Endodermal cell (in vitro differentiated cells): ENCODE results near the gene ATF4. TPM values are rescaled to one million over a fixed set of nuclear protein-coding genes. Genes with fewer than 3 reads are reported as not detected.
A peak's percentile ranks its signal among the peaks of the same experiment; 100 is the strongest.

Experiments used
- DNase-seq: peaks from one replicate; pipeline ENCODE4 v3.0.0-alpha.2; 2017
- H3K27ac ChIP-seq: 2 replicates; pipeline ENCODE4 v1.5.1; 2013; ENCODE audit warnings: mild to moderate bottlenecking, low read depth, low read length, moderate library complexity
- H3K27me3 ChIP-seq: 2 replicates; pipeline ENCODE4 v1.6.1; 2013; ENCODE audit warnings: mild to moderate bottlenecking, low read length, moderate library complexity; ENCODE audit not compliant: insufficient read depth, control insufficient read depth, poor library complexity, severe bottlenecking
- H3K36me3 ChIP-seq: 2 replicates; pipeline ENCODE4 v1.7.0; 2013; ENCODE audit warnings: mild to moderate bottlenecking, low read length, moderate library complexity; ENCODE audit not compliant: control insufficient read depth, insufficient read depth
- H3K4me1 ChIP-seq: one replicate; pipeline ENCODE4 v1.7.0; 2013; ENCODE audit warnings: low read length; ENCODE audit not compliant: control insufficient read depth, insufficient read depth
- H3K4me3 ChIP-seq: 2 replicates; pipeline ENCODE4 v1.5.1; 2013; ENCODE audit warnings: mild to moderate bottlenecking, low read length, moderate library complexity
- H3K9ac ChIP-seq: 2 replicates; pipeline ENCODE4 v1.6.1; 2013; ENCODE audit warnings: mild to moderate bottlenecking, low read length, moderate library complexity; ENCODE audit not compliant: poor library complexity, severe bottlenecking; ENCODE audit errors: extremely low read depth
- H3K9me3 ChIP-seq: 2 replicates; pipeline ENCODE4 v1.6.1; 2013; ENCODE audit warnings: mild to moderate bottlenecking, low read length, moderate library complexity; ENCODE audit not compliant: control insufficient read depth
- H3K27ac Mint-ChIP-seq: 2 replicates; pipeline ENCODE4 v1.8.0; 2020; ENCODE audit warnings: mixed read lengths
- H3K27me3 Mint-ChIP-seq: 2 replicates; pipeline ENCODE4 v1.8.0; 2021; ENCODE audit warnings: mild to moderate bottlenecking, mixed read lengths; ENCODE audit not compliant: insufficient read depth
- H3K36me3 Mint-ChIP-seq: 2 replicates; pipeline ENCODE4 v1.8.0; 2020; ENCODE audit warnings: low read depth, mixed read lengths
- H3K4me1 Mint-ChIP-seq: 2 replicates; pipeline ENCODE4 v1.8.0; 2020; ENCODE audit warnings: mixed read lengths
- H3K4me3 Mint-ChIP-seq: 2 replicates; pipeline ENCODE4 v1.8.0; 2020; ENCODE audit warnings: mild to moderate bottlenecking, moderate library complexity, mixed read lengths
- H3K9me3 Mint-ChIP-seq: 2 replicates; pipeline ENCODE4 v1.8.0; 2020; ENCODE audit warnings: mild to moderate bottlenecking, mixed read lengths
- WGBS, 2 experiments: methylation state at CpG; one replicate each; pipeline versions ENCODE4 v1.1.5 to v1.1.7; 2013; ENCODE audit warnings: missing lambda C conversion rate in 2 of 2, mixed read lengths in 1 of 2; ENCODE audit not compliant: insufficient coverage in 1 of 2, insufficient read length in 1 of 2; 5-methylcytosine and 5-hydroxymethylcytosine counted together
- total RNA-seq, 2 donors: library from RNA; stranded (reverse); fragmentation: NEBNext Ultra II Directional in 1 of 2; extraction: Animal tissue kit (Norgen Biotek cat#: 25700) in 1 of 2; gene quantifications; 2 replicates in 1 of 2; 3 replicates in 1 of 2; pipeline ENCODE4 v1.2.1, GENCODE V29; 2021
- TF ChIP-seq, protein P1 (sequence below): fragments of 200-600 bp; sonication (generic); conservative IDR thresholded peaks from 2 replicates; pipeline ENCODE4 v1.5.0; 2021; ENCODE audit warnings: antibody characterized with exemption, mild to moderate bottlenecking

ATF4 gene
- total RNA-seq, 2 donors from 2014 or later, result 335 to 341 TPM

DNA sequence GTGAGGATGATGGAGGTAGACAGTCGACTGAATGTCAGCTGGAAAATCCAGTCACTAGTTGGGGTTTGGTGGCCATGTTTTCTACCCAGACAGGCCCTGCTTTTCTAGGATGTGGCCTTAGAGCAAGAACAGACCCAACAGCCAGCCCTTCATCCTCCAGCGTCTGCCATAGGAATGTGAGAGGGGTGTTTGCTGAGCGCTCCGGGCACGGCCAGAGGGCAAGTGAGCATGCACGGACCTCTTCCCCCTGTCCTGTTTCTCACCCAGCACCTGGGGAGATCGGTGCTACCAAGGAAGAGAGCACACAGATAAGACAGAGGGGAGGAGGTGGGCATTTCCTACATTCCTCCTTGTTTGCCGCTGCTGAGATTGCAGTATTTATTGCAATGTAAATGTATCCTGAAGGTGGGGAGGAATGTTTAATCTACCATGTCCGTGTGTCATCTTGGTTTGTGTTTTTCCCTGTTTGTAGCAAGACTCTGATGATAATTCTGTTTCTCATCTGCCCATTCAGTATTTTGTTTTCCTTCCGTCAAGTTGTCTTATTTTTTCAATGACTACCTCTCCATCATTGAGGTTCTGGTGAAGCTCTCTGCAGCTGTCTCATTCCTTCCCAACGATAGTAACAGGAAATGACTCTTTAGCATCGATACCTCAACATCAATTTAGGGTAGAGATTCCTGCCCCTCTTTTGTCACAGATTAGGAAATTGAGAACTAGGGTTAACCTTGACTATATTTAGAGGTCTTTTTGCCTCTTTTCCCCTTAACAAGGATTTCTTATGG is 4.9 kb upstream of the ATF4 start:
- Histone ChIP-seq H3K9ac (no peak overlapping the region), H3K36me3 (peaks cover 68% of the 10 kb centered on the region), H3K9me3 (no peaks in the 10 kb centered on the region), H3K4me1 (no peaks in the 10 kb centered on the region), H3K27ac (no peak overlapping the region), H3K4me3 (no peak overlapping the region), H3K27me3 (no peaks in the 10 kb centered on the region)
- no peak overlapping the region for H3K27ac Mint-ChIP-seq
- no peak overlapping the region for H3K4me3 Mint-ChIP-seq
- peaks cover 7% of the 10 kb centered on the region for H3K4me1 Mint-ChIP-seq
- H3K9me3 Mint-ChIP-seq, result no peaks in the 10 kb centered on the region
- WGBS, 2 experiments, result 96 to 98% methylated on average over 4 to 12 of the region's 12 CpGs
- no peak for DNase-seq
- H3K36me3 Mint-ChIP-seq, result peaks cover 60% of the 10 kb centered on the region
- TF ChIP-seq, protein P1, sequence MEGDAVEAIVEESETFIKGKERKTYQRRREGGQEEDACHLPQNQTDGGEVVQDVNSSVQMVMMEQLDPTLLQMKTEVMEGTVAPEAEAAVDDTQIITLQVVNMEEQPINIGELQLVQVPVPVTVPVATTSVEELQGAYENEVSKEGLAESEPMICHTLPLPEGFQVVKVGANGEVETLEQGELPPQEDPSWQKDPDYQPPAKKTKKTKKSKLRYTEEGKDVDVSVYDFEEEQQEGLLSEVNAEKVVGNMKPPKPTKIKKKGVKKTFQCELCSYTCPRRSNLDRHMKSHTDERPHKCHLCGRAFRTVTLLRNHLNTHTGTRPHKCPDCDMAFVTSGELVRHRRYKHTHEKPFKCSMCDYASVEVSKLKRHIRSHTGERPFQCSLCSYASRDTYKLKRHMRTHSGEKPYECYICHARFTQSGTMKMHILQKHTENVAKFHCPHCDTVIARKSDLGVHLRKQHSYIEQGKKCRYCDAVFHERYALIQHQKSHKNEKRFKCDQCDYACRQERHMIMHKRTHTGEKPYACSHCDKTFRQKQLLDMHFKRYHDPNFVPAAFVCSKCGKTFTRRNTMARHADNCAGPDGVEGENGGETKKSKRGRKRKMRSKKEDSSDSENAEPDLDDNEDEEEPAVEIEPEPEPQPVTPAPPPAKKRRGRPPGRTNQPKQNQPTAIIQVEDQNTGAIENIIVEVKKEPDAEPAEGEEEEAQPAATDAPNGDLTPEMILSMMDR, result no peak
- H3K27me3 Mint-ChIP-seq, result peaks cover 23% of the 10 kb centered on the region

DNA sequence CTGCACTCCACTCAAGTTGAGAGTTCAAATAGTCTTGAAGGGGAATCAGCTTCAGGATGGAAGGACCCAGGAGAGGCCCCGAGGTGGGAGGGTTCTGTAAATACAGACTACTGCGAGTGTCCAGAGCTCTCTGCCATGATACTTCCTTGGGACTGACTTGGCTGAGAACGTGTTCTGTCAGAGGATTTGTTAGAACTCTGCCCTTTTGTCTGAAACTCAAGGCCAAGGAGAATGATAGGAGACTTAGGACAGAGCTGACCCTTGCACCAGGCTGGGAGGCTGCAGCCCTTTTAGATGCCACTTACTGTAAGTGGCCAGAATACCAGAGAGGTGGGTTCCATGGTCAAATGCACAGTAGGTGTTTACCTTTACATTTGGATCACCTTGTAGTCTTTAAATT is 2.9 kb upstream of the ATF4 start:
- Histone ChIP-seq H3K36me3 (peaks cover 64% of the 10 kb centered on the region), H3K9me3 (no peaks in the 10 kb centered on the region), H3K9ac (no peak overlapping the region), H3K27ac (no peak overlapping the region), H3K4me1 (no peaks in the 10 kb centered on the region), H3K27me3 (no peaks in the 10 kb centered on the region), H3K4me3 (no peak overlapping the region)
- Mint-ChIP-seq H3K9me3 (no peaks in the 10 kb centered on the region), H3K4me1 (peaks cover 16% of the 10 kb centered on the region), H3K36me3 (peaks cover 61% of the 10 kb centered on the region), H3K27me3 (peaks cover 7% of the 10 kb centered on the region), H3K27ac (no peak overlapping the region), H3K4me3 (no peak overlapping the region)
- DNase-seq, result no peak
- 90 to 94% methylated on average over 3 of the region's 3 CpGs for WGBS, 2 experiments
- TF ChIP-seq, protein P1, result no peak

DNA sequence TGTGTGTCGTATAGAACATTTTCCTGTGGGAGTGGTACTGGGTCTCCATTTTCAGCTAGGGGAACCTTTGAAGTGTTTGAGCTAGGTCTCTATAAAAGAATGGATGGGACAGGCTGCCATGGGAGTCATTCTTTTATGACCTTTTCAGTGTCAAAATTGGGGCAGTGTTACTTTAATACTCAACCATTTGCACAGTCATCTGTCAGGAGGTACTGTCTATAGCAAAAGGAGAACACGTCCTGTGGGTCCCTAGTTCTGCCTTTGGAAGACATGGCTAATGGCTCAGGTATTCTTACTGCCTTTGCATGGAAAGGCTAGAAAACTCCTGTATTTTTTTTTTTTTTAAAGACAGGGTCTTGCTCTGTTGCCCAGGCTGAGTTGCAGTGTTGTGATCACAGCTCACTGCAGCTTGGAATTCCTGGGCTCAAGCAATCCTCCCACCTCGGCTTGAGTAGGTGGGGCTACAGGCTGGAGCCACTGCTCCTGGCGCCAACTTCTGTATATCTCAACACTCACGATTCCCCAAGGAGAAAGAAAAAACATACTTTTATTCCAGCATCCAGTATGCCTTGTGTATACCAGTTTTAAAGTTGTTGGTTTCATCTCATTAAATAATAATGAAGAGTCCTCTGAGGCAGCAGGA is 2.1 kb upstream of the ATF4 start:
- Histone ChIP-seq H3K9ac (no peak overlapping the region), H3K27me3 (no peaks in the 10 kb centered on the region), H3K4me1 (no peaks in the 10 kb centered on the region), H3K4me3 (peak overlapping the region; percentile 97), H3K36me3 (peaks cover 71% of the 10 kb centered on the region), H3K27ac (no peak overlapping the region), H3K9me3 (no peaks in the 10 kb centered on the region)
- 79 to 90% methylated on average over 2 to 5 of the region's 5 CpGs for WGBS, 2 experiments
- H3K4me1 Mint-ChIP-seq, result peaks cover 21% of the 10 kb centered on the region
- peak overlapping the region; percentile 95 for H3K4me3 Mint-ChIP-seq
- TF ChIP-seq, protein P1, result no peak
- no peaks in the 10 kb centered on the region for H3K9me3 Mint-ChIP-seq
- H3K36me3 Mint-ChIP-seq, result peaks cover 62% of the 10 kb centered on the region
- H3K27ac Mint-ChIP-seq, result peak overlapping the region; percentile 100
- DNase-seq, result no peak
- peaks cover 5% of the 10 kb centered on the region for H3K27me3 Mint-ChIP-seq
